SK-N-MC (cell line): ENCODE results near the gene HS6ST1.
A peak's percentile ranks its signal among the peaks of the same experiment; 100 is the strongest.

Source experiments
- DNase-seq: peaks from one replicate; pipeline ENCODE4 v3.0.0-alpha.2; 2011; ENCODE audit warnings: low read depth, low spot score
- H3K27ac ChIP-seq: fragments of 200-600 bp; sonication (generic); 2 replicates; pipeline ENCODE4 v1.5.1; 2016; ENCODE audit warnings: mixed run types
- H3K36me3 ChIP-seq: fragments of 200-600 bp; sonication (generic); 2 replicates; pipeline ENCODE4 v1.6.1; 2017; ENCODE audit warnings: antibody characterized with exemption, low read length, mixed read lengths; ENCODE audit not compliant: insufficient read depth
- H3K4me3 ChIP-seq: fragments of 200-600 bp; sonication (generic); 2 replicates; pipeline ENCODE4 v1.5.1; 2016
- H3K9ac ChIP-seq: fragments of 200-600 bp; sonication (generic); 2 replicates; pipeline ENCODE4 v1.8.0; 2017; ENCODE audit warnings: mixed run types, mixed read lengths; ENCODE audit not compliant: insufficient read length
- H3K9me3 ChIP-seq: fragments of 200-600 bp; sonication (generic); 2 replicates; pipeline ENCODE4 v1.6.1; 2017; ENCODE audit warnings: low read depth, mild to moderate bottlenecking, antibody characterized with exemption, low read length, moderate library complexity, mixed read lengths
- EZH2 ChIP-seq: fragments of 200-600 bp; sonication (generic); IDR thresholded peaks from one replicate; pipeline ENCODE4 v1.6.1; 2017; ENCODE audit warnings: antibody characterized with exemption
- FOXP2 ChIP-seq: optimal IDR thresholded peaks from 2 replicates; pipeline ENCODE3; 2011; ENCODE audit warnings: mild to moderate bottlenecking, moderate library complexity; ENCODE audit not compliant: insufficient read depth; ENCODE audit errors: extremely low read length, control extremely low read depth
- POLR2AphosphoS5 ChIP-seq: IDR thresholded peaks from 2 replicates; pipeline ENCODE4 v1.6.1; 2012; ENCODE audit warnings: mild to moderate bottlenecking, low read depth, low read length, borderline replicate concordance

The HS6ST1 gene

DNA sequence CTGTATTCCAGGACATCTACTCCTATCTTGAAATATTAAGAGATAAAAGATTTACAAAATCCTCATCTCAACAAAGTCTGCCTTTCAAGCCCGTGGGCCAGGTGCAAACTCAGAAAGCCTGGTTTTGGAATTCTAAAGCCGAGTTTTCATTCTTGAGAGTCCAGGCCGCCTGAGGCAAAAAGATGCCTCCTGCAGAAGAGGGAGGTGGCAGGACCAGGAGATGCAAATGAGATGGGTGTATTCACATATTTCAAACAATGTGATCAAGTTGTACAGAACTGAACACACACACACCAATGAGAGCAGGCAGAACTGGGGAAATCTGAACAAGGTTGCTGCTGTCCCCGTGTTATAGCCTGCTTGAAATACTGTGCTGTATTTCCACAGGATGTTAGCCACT is 7.7 kb upstream of the HS6ST1 start:
- TF ChIP-seq POLR2AphosphoS5: no peak
- TF ChIP-seq FOXP2: no peak
- TF ChIP-seq EZH2: no peak
- Histone ChIP-seq H3K36me3 (no peaks in the 10 kb centered on the region), H3K9ac (no peak overlapping the region), H3K27ac (no peak overlapping the region), H3K4me3 (no peak overlapping the region), H3K9me3 (no peaks in the 10 kb centered on the region)
- no peak for DNase-seq

DNA sequence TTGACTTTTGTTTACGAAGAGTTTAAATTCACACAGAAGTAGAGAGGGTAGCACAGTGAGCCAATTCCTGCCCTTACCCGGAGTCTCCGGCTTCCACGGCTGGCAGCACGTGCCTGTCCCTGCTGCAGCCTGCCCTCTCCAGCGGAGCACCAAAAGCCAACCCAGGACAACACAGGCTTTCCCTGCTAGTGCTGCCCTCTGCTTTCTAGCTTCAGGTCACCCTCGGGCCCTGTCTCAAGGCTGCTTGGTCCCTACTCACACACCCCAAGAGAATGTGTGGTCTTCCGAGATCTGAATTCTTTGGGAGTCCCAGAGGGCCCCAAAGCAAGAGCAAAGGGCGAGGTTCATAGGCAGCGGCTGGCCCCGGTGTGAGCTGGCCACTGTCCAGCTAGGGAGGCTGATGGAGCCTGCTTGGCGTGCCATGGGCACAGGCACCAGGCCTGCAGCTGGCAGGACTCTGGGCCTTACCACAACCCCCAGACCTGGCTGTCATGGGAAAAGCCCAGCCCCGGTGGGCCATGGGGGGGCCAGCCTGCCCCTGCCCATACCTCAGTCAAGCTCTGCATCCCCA is 7.0 kb upstream of the HS6ST1 start:
- DNase-seq: no peak
- H3K27ac ChIP-seq: no peak overlapping the region
- no peak overlapping the region for H3K9ac ChIP-seq
- H3K36me3 ChIP-seq: no peaks in the 10 kb centered on the region
- H3K9me3 ChIP-seq: no peaks in the 10 kb centered on the region
- H3K4me3 ChIP-seq: no peak overlapping the region
- TF ChIP-seq FOXP2 (no peak), EZH2 (no peak), POLR2AphosphoS5 (no peak)

- Histone ChIP-seq H3K27ac (no peak overlapping the region), H3K9me3 (no peaks in the 10 kb centered on the region)
- no peak for TF ChIP-seq FOXP2
- TF ChIP-seq EZH2: no peak
- TF ChIP-seq POLR2AphosphoS5: no peak
Measured at GRCh38 chr2:128324897-128325410, 6.3 kb upstream of the HS6ST1 start.

DNA sequence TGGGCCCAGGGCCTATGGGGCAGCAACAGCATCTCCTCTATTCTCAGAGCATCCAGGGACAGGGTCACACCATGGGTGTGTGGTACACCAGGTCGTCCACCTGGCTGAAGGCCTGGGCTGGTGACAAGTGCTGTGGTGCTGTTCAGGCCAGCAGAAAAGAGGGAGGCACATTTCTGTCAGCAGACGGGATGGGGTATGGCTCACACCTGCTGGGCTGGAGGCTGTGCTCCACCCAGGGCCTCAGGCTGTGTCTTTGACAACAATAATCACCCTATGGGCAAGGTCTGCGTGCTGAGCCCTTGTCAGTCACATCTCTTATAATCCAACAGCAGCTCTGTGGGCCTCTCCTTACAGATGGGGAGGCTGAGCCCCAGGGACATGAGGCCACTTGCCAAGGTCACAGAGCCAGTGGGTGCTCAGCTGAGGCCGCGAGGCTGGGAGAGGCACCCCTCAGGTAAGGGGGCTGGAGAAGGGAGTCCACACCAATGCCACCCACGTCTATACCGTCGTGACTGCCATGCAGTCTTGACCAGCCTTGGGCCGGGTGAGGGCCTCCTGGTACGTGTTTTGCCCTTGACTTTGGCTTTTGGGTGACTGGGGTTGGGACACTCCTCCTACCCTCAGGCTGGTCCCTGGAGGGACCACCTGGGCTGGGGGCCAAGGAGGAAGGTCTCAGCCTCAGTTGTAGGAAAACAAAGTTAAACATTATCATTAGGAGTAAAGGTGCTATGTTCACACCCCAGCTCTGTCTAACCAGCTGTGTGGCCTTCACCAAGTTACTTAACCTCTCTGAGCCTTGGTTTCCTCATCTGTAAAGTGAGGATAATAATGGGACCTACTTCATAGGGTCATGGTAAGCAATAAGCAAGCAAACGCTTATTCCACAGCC is 5.6 kb upstream of the HS6ST1 start:
- no peaks in the 10 kb centered on the region for H3K9me3 ChIP-seq
- no peak overlapping the region for H3K27ac ChIP-seq
- H3K36me3 ChIP-seq: no peaks in the 10 kb centered on the region
- TF ChIP-seq POLR2AphosphoS5 (no peak), EZH2 (no peak), FOXP2 (no peak)
- H3K4me3 ChIP-seq: no peak overlapping the region
- H3K9ac ChIP-seq: no peak overlapping the region
- no peak for DNase-seq

More at GRCh38 chr2:128324897-128325410, 6.3 kb upstream of the HS6ST1 start:
- no peaks in the 10 kb centered on the region for H3K36me3 ChIP-seq
- no peak for DNase-seq
- no peak overlapping the region for H3K4me3 ChIP-seq
- H3K9ac ChIP-seq: no peak overlapping the region

GRCh38 chr2:128323555-128323931 is 4.9 kb upstream of the HS6ST1 start:
- H3K9ac ChIP-seq: no peak overlapping the region
- H3K36me3 ChIP-seq: no peaks in the 10 kb centered on the region
- TF ChIP-seq EZH2 (no peak), POLR2AphosphoS5 (no peak), FOXP2 (no peak)
- no peak overlapping the region for H3K27ac ChIP-seq
- no peaks in the 10 kb centered on the region for H3K9me3 ChIP-seq
- no peak for DNase-seq
- H3K4me3 ChIP-seq: no peak overlapping the region

- H3K27ac ChIP-seq: no peak overlapping the region
- H3K4me3 ChIP-seq: peak overlapping the region; percentile 85
- no peak overlapping the region for H3K9ac ChIP-seq
- DNase-seq: no peak
- no peaks in the 10 kb centered on the region for H3K9me3 ChIP-seq
- TF ChIP-seq POLR2AphosphoS5 (no peak), FOXP2 (no peak), EZH2 (no peak)
- no peaks in the 10 kb centered on the region for H3K36me3 ChIP-seq
Measured at GRCh38 chr2:128322715-128323554, 4.3 kb upstream of the HS6ST1 start.

- Histone ChIP-seq H3K36me3 (no peaks in the 10 kb centered on the region), H3K9ac (peak overlapping the region; percentile 90), H3K9me3 (no peaks in the 10 kb centered on the region), H3K4me3 (peak overlapping the region; percentile 85), H3K27ac (peak overlapping the region; percentile 64)
- peak; percentile 34 for DNase-seq
- no peak for TF ChIP-seq EZH2
- TF ChIP-seq FOXP2: no peak
- peak; percentile 40; the same call in 1 of the 2 replicates for TF ChIP-seq POLR2AphosphoS5
Measured at GRCh38 chr2:128321784-128322714, 3.4 kb upstream of the HS6ST1 start.
